GM12878 (cell line): ENCODE results near the gene CLIC5.

ENCODE experiments used
- CBX3 ChIP-seq: fragments of 200-600 bp; sonication (generic); IDR thresholded peaks from 2 replicates; pipeline ENCODE4 v1.6.1; 2016; ENCODE audit warnings: low read depth, borderline replicate concordance
- CTCF ChIP-seq, 3 experiments: IDR thresholded peaks in 2 of 3; conservative IDR thresholded peaks in 1 of 3; 2 replicates each; pipeline ENCODE4 v1.5.1; 2011; ENCODE audit warnings: low read depth in 3 of 3, low read length in 3 of 3, mild to moderate bottlenecking in 3 of 3, control low read depth in 2 of 3, moderate library complexity in 2 of 3, inconsistent platforms in 1 of 3, mixed read lengths in 1 of 3; ENCODE audit not compliant: control insufficient read depth in 2 of 3, insufficient read depth in 1 of 3; ENCODE audit errors: extremely low read depth in 1 of 3
- ELK1 ChIP-seq: IDR thresholded peaks from 2 replicates; pipeline ENCODE4 v1.6.1; 2012; ENCODE audit warnings: low read depth, low read length, improper control_type of control experiment
- FOXK2 ChIP-seq: fragments of 450-650 bp; IDR thresholded peaks from 2 replicates; pipeline ENCODE4 v1.6.1; 2017; ENCODE audit warnings: mild to moderate bottlenecking, moderate library complexity
- POLR2A ChIP-seq: IDR thresholded peaks from 2 replicates; pipeline ENCODE4 v1.6.1; 2011; ENCODE audit warnings: low read depth, mild to moderate bottlenecking, low read length
- SMAD1 ChIP-seq: fragments of 450-650 bp; IDR thresholded peaks from 2 replicates; pipeline ENCODE4 v1.6.1; 2018; ENCODE audit warnings: mild to moderate bottlenecking, low read depth; ENCODE audit not compliant: partially characterized antibody
- YY1 ChIP-seq: IDR thresholded peaks from 2 replicates; pipeline ENCODE4 v1.6.1; 2011; ENCODE audit warnings: low read depth, mild to moderate bottlenecking, low read length
- ZBTB4 ChIP-seq: fragments of 450-650 bp; formaldehyde crosslinking; IDR thresholded peaks from 2 replicates; pipeline ENCODE4 v1.4.0; 2022; ENCODE audit warnings: mild to moderate bottlenecking, moderate library complexity

- TF ChIP-seq CTCF (IDR thresholded peaks at IDR 0.05 in 2 of 3, conservative IDR thresholded peaks at IDR 0.05 in 1 of 3; ENCODE audit: control insufficient read depth in 2 of 3, extremely low read depth in 1 of 3, insufficient read depth in 1 of 3, low read depth in 3 of 3, low read length in 3 of 3) (no peak), CBX3 (no peak), POLR2A (no peak), YY1 (no peak), ZBTB4 (CRISPR knock-in tag) (no peak), ELK1 (no peak), SMAD1 (no peak), FOXK2 (no peak)
These were observed 50.7 kb downstream of the CLIC5 start for GRCh38 chr6:45965007-45965406.
